Hepatocyte (in vitro differentiated cells): Measurements from ENCODE around the gene GAST.

ENCODE experiments used
- CTCF ChIP-seq: fragments of 200-600 bp; sonication (generic); IDR thresholded peaks from 2 replicates; pipeline ENCODE4 v1.5.1; 2016; ENCODE audit warnings: antibody characterized with exemption, mild to moderate bottlenecking; ENCODE audit not compliant: poor library complexity
- EZH2 ChIP-seq: fragments of 200-600 bp; sonication (generic); IDR thresholded peaks from 2 replicates; pipeline ENCODE4 v1.6.1; 2016; ENCODE audit warnings: antibody characterized with exemption, mild to moderate bottlenecking, borderline replicate concordance
- EZH2phosphoT487 ChIP-seq: fragments of 200-600 bp; sonication (generic); IDR thresholded peaks from one replicate; pipeline ENCODE4 v1.6.1; 2018; ENCODE audit warnings: antibody characterized with exemption, mild to moderate bottlenecking, low read depth, moderate library complexity; ENCODE audit not compliant: unreplicated experiment, severe bottlenecking

GRCh38 chr17:41697122-41697962 is 14.8 kb upstream of the GAST start:
- no peak for TF ChIP-seq EZH2
- TF ChIP-seq CTCF, result no peak
- TF ChIP-seq EZH2phosphoT487, result no peak
